PC-3 (cell line): Measurements from ENCODE around the gene NADK.
"Not testable (repeated sequence)": the region's sequence is repeated elsewhere in the genome, so short reads cannot be mapped to it uniquely, and the experiment has no call there.

Experiments used
- EZH2 ChIP-seq: fragments of 300-600 bp; sonication (generic); IDR thresholded peaks from one replicate; pipeline ENCODE4 v1.6.1; 2017; ENCODE audit warnings: antibody characterized with exemption, mild to moderate bottlenecking, low read length; ENCODE audit not compliant: unreplicated experiment
- TF ChIP-seq, protein P1 (sequence below): fragments of 300-600 bp; sonication (generic); conservative IDR thresholded peaks from 2 replicates; pipeline ENCODE4 v1.5.1; 2017; ENCODE audit warnings: antibody characterized with exemption, low read depth, mild to moderate bottlenecking, low read length

DNA sequence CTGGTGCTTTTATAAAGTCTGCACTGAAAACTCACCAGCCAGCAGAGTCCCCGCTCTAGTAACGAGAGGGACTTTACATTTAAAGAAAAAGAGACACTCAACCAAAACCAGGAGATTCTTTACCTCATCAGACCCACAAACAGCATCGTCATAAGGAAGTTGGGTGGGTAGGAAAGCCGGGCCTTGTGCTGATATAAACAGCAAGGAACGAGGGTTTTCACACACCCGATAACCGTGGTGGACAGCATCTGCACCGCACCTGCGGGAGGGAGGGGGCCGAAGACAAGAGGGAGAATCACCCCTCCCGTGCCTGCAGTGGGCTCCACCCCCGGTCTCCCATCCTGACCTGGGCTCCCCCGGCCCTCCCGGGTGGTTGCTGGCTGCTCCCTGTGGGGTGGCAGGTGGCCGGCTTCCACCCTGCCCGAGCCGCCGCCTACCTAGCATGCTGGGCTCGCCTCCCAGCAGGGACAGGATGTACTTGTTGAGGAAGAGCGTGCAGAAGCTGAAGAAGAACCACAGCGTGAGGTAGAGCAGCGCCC is 39.4 kb downstream of the NADK start:
- TF ChIP-seq, protein P1, sequence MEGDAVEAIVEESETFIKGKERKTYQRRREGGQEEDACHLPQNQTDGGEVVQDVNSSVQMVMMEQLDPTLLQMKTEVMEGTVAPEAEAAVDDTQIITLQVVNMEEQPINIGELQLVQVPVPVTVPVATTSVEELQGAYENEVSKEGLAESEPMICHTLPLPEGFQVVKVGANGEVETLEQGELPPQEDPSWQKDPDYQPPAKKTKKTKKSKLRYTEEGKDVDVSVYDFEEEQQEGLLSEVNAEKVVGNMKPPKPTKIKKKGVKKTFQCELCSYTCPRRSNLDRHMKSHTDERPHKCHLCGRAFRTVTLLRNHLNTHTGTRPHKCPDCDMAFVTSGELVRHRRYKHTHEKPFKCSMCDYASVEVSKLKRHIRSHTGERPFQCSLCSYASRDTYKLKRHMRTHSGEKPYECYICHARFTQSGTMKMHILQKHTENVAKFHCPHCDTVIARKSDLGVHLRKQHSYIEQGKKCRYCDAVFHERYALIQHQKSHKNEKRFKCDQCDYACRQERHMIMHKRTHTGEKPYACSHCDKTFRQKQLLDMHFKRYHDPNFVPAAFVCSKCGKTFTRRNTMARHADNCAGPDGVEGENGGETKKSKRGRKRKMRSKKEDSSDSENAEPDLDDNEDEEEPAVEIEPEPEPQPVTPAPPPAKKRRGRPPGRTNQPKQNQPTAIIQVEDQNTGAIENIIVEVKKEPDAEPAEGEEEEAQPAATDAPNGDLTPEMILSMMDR = not testable (repeated sequence)
- not testable (repeated sequence) for TF ChIP-seq EZH2
